Smooth muscle cell (in vitro differentiated cells): ENCODE data around the gene ZFP90. TPM values are rescaled to one million over a fixed set of nuclear protein-coding genes. Genes with fewer than 3 reads are reported as not detected.

Experiments
- DNase-seq: peaks from one replicate; lab custom pipeline; 2025; ENCODE audit not compliant: unreplicated experiment; lab: John Stamatoyannopoulos, UW
- H2AFZ ChIP-seq: fragments of 200-600 bp; sonication (generic); 2 replicates; pipeline ENCODE4 v1.6.0; 2016; ENCODE audit warnings: antibody characterized with exemption, low read depth, mild to moderate bottlenecking
- H3F3A ChIP-seq: fragments of 200-600 bp; sonication (generic); 2 replicates; pipeline ENCODE4 v1.6.0; 2017; ENCODE audit warnings: antibody characterized with exemption, low read depth
- H3K27ac ChIP-seq: fragments of 200-600 bp; sonication (generic); 2 replicates; pipeline ENCODE4 v1.5.1; 2016; ENCODE audit warnings: low read depth, mild to moderate bottlenecking
- H3K27me3 ChIP-seq: fragments of 200-600 bp; sonication (generic); 2 replicates; pipeline ENCODE4 v1.6.1; 2016; ENCODE audit warnings: low read depth, mild to moderate bottlenecking
- H3K36me3 ChIP-seq: fragments of 200-600 bp; sonication (generic); 2 replicates; pipeline ENCODE4 v1.5.1; 2016; ENCODE audit warnings: low read depth
- H3K4me1 ChIP-seq: fragments of 200-600 bp; sonication (generic); 2 replicates; pipeline ENCODE4 v1.5.1; 2016; ENCODE audit warnings: low read depth
- H3K4me2 ChIP-seq: fragments of 200-600 bp; sonication (generic); 2 replicates; pipeline ENCODE4 v1.6.0; 2016; ENCODE audit warnings: mild to moderate bottlenecking
- H3K4me3 ChIP-seq: fragments of 200-600 bp; sonication (generic); 2 replicates; pipeline ENCODE4 v1.5.1; 2016; ENCODE audit warnings: mild to moderate bottlenecking
- H3K79me2 ChIP-seq: fragments of 200-600 bp; sonication (generic); 2 replicates; pipeline ENCODE4 v1.6.0; 2016; ENCODE audit warnings: low read depth, mild to moderate bottlenecking
- H3K9ac ChIP-seq: fragments of 200-600 bp; sonication (generic); 2 replicates; pipeline ENCODE4 v1.6.0; 2016; ENCODE audit warnings: low read depth
- H3K9me3 ChIP-seq: fragments of 200-600 bp; sonication (generic); replicated peaks from 2 replicates; pipeline ENCODE4 v1.5.1; 2016; ENCODE audit warnings: low read depth
- H4K20me1 ChIP-seq: fragments of 200-600 bp; sonication (generic); 2 replicates; pipeline ENCODE4 v1.6.0; 2016; ENCODE audit warnings: low read depth
- WGBS: methylation state at CpG from one replicate; pipeline ENCODE4 v1.1.7; 2016; ENCODE audit warnings: low lambda C conversion rate; 5-methylcytosine and 5-hydroxymethylcytosine counted together
- polyA plus RNA-seq: library from polyadenylated mRNA; unstranded; fragments of >200 nt; fragmentation: Nextera tagmentation; extraction: Ambion mirVana; gene quantifications from 2 replicates; pipeline ENCODE4 v1.2.1, GENCODE V29; 2016
- total RNA-seq: library from RNA; depleted of rRNA; stranded (reverse); fragments of >200 nt; gene quantifications from 2 replicates; pipeline ENCODE4 v1.2.3, GENCODE V29; 2014
- TF ChIP-seq, protein P1 (sequence below): fragments of 200-600 bp; sonication (generic); IDR thresholded peaks from 2 replicates; pipeline ENCODE4 v1.5.1; 2017; ENCODE audit warnings: borderline replicate concordance, mild to moderate bottlenecking, antibody characterized with exemption; ENCODE audit not compliant: insufficient read depth, poor library complexity, severe bottlenecking

The ZFP90 gene
- total and polyA plus RNA-seq, 2 experiments from 2014 or later, result 14.9 to 35.1 TPM

DNA sequence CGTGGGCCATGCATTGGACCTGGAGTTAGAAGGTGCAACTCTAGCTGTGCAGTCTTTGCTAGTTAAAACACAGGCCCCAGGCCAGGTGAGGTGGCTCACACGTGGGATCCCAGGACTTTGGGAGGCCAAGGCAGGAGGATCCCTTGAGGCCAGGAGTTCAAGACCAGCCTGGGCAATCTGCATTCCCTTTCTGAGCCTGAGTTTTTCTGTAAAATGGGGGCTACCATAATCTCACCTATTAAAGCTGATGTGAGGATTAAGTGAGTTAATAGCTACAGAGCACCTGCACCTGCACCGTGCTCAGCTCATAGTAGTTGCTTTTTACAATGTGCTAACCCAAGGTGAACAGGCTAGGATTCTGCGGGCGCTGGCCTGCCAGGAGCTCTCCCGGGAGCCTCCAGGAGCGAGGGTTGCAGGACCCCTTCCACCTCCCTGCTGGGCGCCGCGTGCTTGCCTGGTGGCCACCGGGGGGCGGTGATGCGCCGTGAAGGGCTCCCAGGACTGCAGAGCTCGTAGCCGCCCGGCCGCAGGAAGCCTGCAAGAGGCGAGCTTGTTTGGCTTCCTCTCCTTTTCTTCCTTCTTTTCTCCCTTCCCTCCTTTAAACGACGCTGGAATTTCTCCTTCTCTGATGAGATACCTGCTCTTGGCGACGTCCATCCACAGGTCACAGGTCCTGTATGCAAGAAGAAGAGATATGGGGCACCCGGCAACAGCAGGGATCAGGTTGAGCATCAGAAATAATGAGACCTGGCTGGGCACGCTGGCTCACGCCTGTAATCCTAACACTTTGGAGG, 51.3 kb downstream of the ZFP90 start:
- Histone ChIP-seq H4K20me1 (no peaks in the 10 kb centered on the region), H3F3A (no peaks in the 10 kb centered on the region), H3K79me2 (no peaks in the 10 kb centered on the region), H3K4me1 (no peaks in the 10 kb centered on the region), H3K27ac (no peak overlapping the region), H3K36me3 (no peaks in the 10 kb centered on the region), H3K4me3 (no peak overlapping the region), H3K4me2 (peak overlapping the region; percentile 42), H3K9me3 (no peaks in the 10 kb centered on the region), H3K9ac (no peak overlapping the region), H2AFZ (no peak overlapping the region), H3K27me3 (no peaks in the 10 kb centered on the region)
- TF ChIP-seq, protein P1, sequence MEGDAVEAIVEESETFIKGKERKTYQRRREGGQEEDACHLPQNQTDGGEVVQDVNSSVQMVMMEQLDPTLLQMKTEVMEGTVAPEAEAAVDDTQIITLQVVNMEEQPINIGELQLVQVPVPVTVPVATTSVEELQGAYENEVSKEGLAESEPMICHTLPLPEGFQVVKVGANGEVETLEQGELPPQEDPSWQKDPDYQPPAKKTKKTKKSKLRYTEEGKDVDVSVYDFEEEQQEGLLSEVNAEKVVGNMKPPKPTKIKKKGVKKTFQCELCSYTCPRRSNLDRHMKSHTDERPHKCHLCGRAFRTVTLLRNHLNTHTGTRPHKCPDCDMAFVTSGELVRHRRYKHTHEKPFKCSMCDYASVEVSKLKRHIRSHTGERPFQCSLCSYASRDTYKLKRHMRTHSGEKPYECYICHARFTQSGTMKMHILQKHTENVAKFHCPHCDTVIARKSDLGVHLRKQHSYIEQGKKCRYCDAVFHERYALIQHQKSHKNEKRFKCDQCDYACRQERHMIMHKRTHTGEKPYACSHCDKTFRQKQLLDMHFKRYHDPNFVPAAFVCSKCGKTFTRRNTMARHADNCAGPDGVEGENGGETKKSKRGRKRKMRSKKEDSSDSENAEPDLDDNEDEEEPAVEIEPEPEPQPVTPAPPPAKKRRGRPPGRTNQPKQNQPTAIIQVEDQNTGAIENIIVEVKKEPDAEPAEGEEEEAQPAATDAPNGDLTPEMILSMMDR, result peak; percentile 69
- WGBS, result 34% methylated on average over 26 of the region's 26 CpGs
- peak; percentile 8 for DNase-seq

DNA sequence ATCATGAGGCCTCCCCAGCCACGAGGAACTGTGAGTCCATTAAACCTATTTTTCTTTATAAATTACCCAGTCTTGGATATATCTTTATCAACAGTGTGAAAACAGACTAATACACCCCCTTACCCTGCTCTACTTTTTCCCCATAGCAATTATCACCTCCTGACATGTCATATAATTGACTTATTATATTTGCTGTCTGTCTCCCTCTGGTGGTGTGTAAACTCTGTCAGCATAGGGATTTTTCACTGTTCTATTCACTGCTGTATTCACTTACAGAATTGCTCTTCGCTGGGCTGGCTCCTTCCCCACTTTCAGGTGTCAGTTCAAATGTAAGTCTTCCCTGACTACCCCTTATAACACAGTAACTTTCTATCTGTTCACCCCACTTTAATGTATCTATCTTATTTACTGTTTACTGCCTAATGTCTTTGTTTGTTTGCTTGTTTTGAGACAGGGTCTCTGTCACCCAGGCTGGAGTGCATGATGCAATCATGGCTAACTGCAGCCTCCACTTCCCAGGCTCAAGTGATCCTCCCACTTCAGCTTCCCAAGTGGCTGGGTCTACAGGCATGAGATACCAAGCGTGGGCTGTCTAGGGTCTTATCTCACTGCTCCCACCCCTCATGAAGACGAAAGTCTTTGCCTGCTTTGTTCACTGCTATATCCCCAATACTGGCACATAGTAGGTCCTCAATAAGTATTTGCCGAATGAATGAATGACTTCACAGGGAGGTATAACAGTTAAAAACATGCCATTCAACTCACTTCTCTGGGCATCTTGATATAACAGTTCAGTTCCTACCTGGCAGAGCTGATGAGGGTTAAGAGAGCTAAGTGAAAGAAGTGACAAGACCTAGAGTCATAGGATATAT, 53.6 kb downstream of the ZFP90 start:
- Histone ChIP-seq H3K36me3 (no peaks in the 10 kb centered on the region), H3K27me3 (no peaks in the 10 kb centered on the region), H3F3A (no peaks in the 10 kb centered on the region), H4K20me1 (no peaks in the 10 kb centered on the region), H3K4me3 (no peak overlapping the region), H3K9me3 (no peaks in the 10 kb centered on the region), H2AFZ (no peak overlapping the region), H3K4me2 (no peak overlapping the region), H3K4me1 (no peaks in the 10 kb centered on the region), H3K9ac (no peak overlapping the region), H3K27ac (no peak overlapping the region), H3K79me2 (no peaks in the 10 kb centered on the region)
- 92% methylated on average over 5 of the region's 5 CpGs for WGBS
- TF ChIP-seq, protein P1, result peak; percentile 22
- no peak for DNase-seq

DNA sequence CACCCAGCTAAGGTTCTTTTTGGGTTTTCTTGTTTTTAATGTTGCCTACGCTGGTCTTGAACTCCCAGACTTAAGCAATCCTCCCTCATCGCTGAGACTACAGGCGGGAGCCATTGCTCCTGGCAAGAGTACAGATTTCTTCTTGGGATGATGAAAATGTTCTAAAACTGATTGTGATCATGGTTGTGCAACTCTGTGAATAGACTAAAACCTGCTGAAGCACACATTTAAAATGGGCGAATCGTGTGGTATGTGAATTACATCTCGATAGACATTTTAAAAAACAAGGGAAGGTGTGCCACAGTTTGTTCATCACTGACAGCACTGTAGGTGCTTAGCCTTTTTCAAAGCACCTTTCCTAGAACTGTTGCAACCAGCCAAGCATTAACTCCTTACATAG, 57.2 kb downstream of the ZFP90 start:
- H3K27ac ChIP-seq, result no peak overlapping the region
- TF ChIP-seq, protein P1, result no peak
- H3K79me2 ChIP-seq, result no peaks in the 10 kb centered on the region
- H4K20me1 ChIP-seq, result no peaks in the 10 kb centered on the region
- no peaks in the 10 kb centered on the region for H3K36me3 ChIP-seq
- WGBS, result 95% methylated on average over 6 of the region's 6 CpGs
- no peaks in the 10 kb centered on the region for H3K9me3 ChIP-seq
- no peak overlapping the region for H2AFZ ChIP-seq
- H3K9ac ChIP-seq, result no peak overlapping the region
- H3K4me1 ChIP-seq, result no peaks in the 10 kb centered on the region
- no peaks in the 10 kb centered on the region for H3K27me3 ChIP-seq
- no peaks in the 10 kb centered on the region for H3F3A ChIP-seq
- H3K4me2 ChIP-seq, result no peak overlapping the region
- no peak overlapping the region for H3K4me3 ChIP-seq
- DNase-seq, result no peak
